HG02798 (cell line): ENCODE data around the gene OPA1.

ENCODE experiments used
- ATAC-seq: cut with Tn5 transposase; IDR thresholded peaks from one replicate; pipeline ENCODE4 v1.9.1; 2021; ENCODE audit warnings: mild to moderate bottlenecking; ENCODE audit not compliant: unreplicated experiment, poor library complexity

OPA1 gene

GRCh38 chr3:193640728-193641439 is 47.9 kb downstream of the OPA1 start:
- no peak for ATAC-seq

- no peak for ATAC-seq
These were observed 48.4 kb downstream of the OPA1 start for GRCh38 chr3:193641440-193641775.

- ATAC-seq: no peak
These were observed 52.8 kb downstream of the OPA1 start for GRCh38 chr3:193645806-193646205.

GRCh38 chr3:193648542-193649076 is 55.6 kb downstream of the OPA1 start:
- ATAC-seq: no peak

- no peak for ATAC-seq
These were observed 57.6 kb downstream of the OPA1 start for GRCh38 chr3:193650585-193650984.

GRCh38 chr3:193655831-193656433 is 62.9 kb downstream of the OPA1 start:
- ATAC-seq: no peak

GRCh38 chr3:193656445-193656844 is 63.4 kb downstream of the OPA1 start:
- no peak for ATAC-seq

- no peak for ATAC-seq
These were observed 63.9 kb downstream of the OPA1 start for GRCh38 chr3:193656878-193657282.

GRCh38 chr3:193660171-193660570 is 67.2 kb downstream of the OPA1 start:
- ATAC-seq: no peak

- ATAC-seq: no peak
These were observed 67.8 kb downstream of the OPA1 start for GRCh38 chr3:193660698-193661411.

GRCh38 chr3:193662757-193663322 is 69.8 kb downstream of the OPA1 start:
- no peak for ATAC-seq

GRCh38 chr3:193665370-193665989 is 72.5 kb downstream of the OPA1 start:
- no peak for ATAC-seq

- no peak for ATAC-seq
These were observed 80.8 kb downstream of the OPA1 start for GRCh38 chr3:193673845-193674244.

GRCh38 chr3:193674714-193675113 is 81.7 kb downstream of the OPA1 start:
- ATAC-seq: no peak

GRCh38 chr3:193677734-193678133 is 84.7 kb downstream of the OPA1 start:
- ATAC-seq: no peak

GRCh38 chr3:193680220-193680619 is 87.2 kb downstream of the OPA1 start:
- no peak for ATAC-seq

GRCh38 chr3:193681631-193682030 is 88.6 kb downstream of the OPA1 start:
- ATAC-seq: no peak

- ATAC-seq: no peak
These were observed 93.9 kb downstream of the OPA1 start for GRCh38 chr3:193686665-193687483.

GRCh38 chr3:193688834-193689714 is 96.1 kb downstream of the OPA1 start:
- ATAC-seq: no peak
